H9 (cell line): ENCODE measurements around the gene PARP12. TPM values are rescaled to one million over a fixed set of nuclear protein-coding genes. Genes with fewer than 3 reads are reported as not detected.

Source experiments
- DNase-seq: peaks from one replicate; pipeline ENCODE4 v3.0.0-alpha.2; 2017
- H2AFZ ChIP-seq: one replicate; pipeline ENCODE4 v1.6.1; 2013; ENCODE audit warnings: mild to moderate bottlenecking, low read length, control low read depth, moderate library complexity
- H2AK5ac ChIP-seq: 2 replicates; pipeline ENCODE4 v1.6.1; 2013; ENCODE audit warnings: low read length, control low read depth, mixed read lengths; ENCODE audit not compliant: insufficient read length
- H2BK120ac ChIP-seq: one replicate; pipeline ENCODE4 v1.6.1; 2013; ENCODE audit warnings: low read depth, mild to moderate bottlenecking, low read length, control low read depth, inconsistent platforms; ENCODE audit not compliant: poor library complexity, severe bottlenecking
- H2BK12ac ChIP-seq: 2 replicates; pipeline ENCODE4 v1.6.1; 2013; ENCODE audit warnings: low read length, control low read depth, mixed read lengths, low read depth; ENCODE audit not compliant: insufficient read length
- H2BK15ac ChIP-seq: 2 replicates; pipeline ENCODE4 v1.6.1; 2013; ENCODE audit warnings: low read depth, low read length, control low read depth
- H2BK20ac ChIP-seq: one replicate; pipeline ENCODE4 v1.6.1; 2013; ENCODE audit warnings: low read depth, mild to moderate bottlenecking, low read length, control low read depth, inconsistent platforms; ENCODE audit not compliant: poor library complexity, severe bottlenecking
- H2BK5ac ChIP-seq: 2 replicates; pipeline ENCODE4 v1.6.1; 2013; ENCODE audit warnings: low read length, control low read depth, mixed read lengths; ENCODE audit not compliant: insufficient read length
- H3K14ac ChIP-seq: 2 replicates; pipeline ENCODE4 v1.6.1; 2013; ENCODE audit warnings: low read length, control low read depth; ENCODE audit not compliant: insufficient read depth
- H3K18ac ChIP-seq: 2 replicates; pipeline ENCODE4 v1.6.1; 2013; ENCODE audit warnings: low read depth, mild to moderate bottlenecking, mixed read lengths, low read length, control low read depth; ENCODE audit not compliant: insufficient read length
- H3K23ac ChIP-seq: 2 replicates; pipeline ENCODE4 v1.6.1; 2013; ENCODE audit warnings: low read length, control low read depth, mixed read lengths, low read depth; ENCODE audit not compliant: insufficient read length
- H3K23me2 ChIP-seq: 2 replicates; pipeline ENCODE4 v1.6.1; 2013; ENCODE audit warnings: low read depth, mild to moderate bottlenecking, mixed read lengths, low read length, control low read depth; ENCODE audit not compliant: insufficient read length, poor library complexity, severe bottlenecking
- H3K27ac ChIP-seq: 2 replicates; pipeline ENCODE4 v1.5.1; 2013; ENCODE audit warnings: low read length, control low read depth, mixed read lengths, low read depth; ENCODE audit not compliant: insufficient read length
- H3K27me3 ChIP-seq: 2 replicates; pipeline ENCODE4 v1.6.1; 2013; ENCODE audit warnings: low read length, control low read depth, inconsistent platforms; ENCODE audit not compliant: insufficient read depth
- H3K4ac ChIP-seq: 2 replicates; pipeline ENCODE4 v1.6.1; 2013; ENCODE audit warnings: low read depth, mild to moderate bottlenecking, control low read depth, inconsistent platforms, low read length, moderate library complexity
- H3K4me1 ChIP-seq: 2 replicates; pipeline ENCODE4 v1.6.1; 2013; ENCODE audit warnings: low read length, control low read depth, inconsistent platforms; ENCODE audit not compliant: insufficient read depth
- H3K4me2 ChIP-seq: 2 replicates; pipeline ENCODE4 v1.6.1; 2013; ENCODE audit warnings: low read length, control low read depth, mixed read lengths; ENCODE audit not compliant: insufficient read length, insufficient read depth
- H3K56ac ChIP-seq: 2 replicates; pipeline ENCODE4 v1.6.1; 2013; ENCODE audit warnings: low read depth, mild to moderate bottlenecking, mixed read lengths, low read length, control low read depth; ENCODE audit not compliant: insufficient read length
- H3K79me1 ChIP-seq: 2 replicates; pipeline ENCODE4 v1.6.1; 2013; ENCODE audit warnings: low read depth, mild to moderate bottlenecking, moderate library complexity, low read length, control low read depth, inconsistent platforms; ENCODE audit not compliant: insufficient read depth, poor library complexity, severe bottlenecking
- H3K79me2 ChIP-seq: 2 replicates; pipeline ENCODE4 v1.6.1; 2013; ENCODE audit warnings: low read length, control low read depth, inconsistent platforms; ENCODE audit not compliant: insufficient read depth
- H3K9ac ChIP-seq: 2 replicates; pipeline ENCODE4 v1.6.1; 2013; ENCODE audit warnings: low read length, control low read depth, mixed read lengths; ENCODE audit not compliant: insufficient read length; ENCODE audit errors: extremely low read depth
- H3K9me3 ChIP-seq: one replicate; pipeline ENCODE4 v1.6.1; 2013; ENCODE audit warnings: low read depth, low read length, inconsistent platforms; ENCODE audit not compliant: control insufficient read depth
- H3T11ph ChIP-seq: one replicate; pipeline ENCODE4 v1.6.1; 2013; ENCODE audit warnings: mild to moderate bottlenecking, low read length, control low read depth, inconsistent platforms
- H4K20me1 ChIP-seq: one replicate; pipeline ENCODE4 v1.6.1; 2013; ENCODE audit not compliant: control insufficient read depth, insufficient read length, insufficient read depth
- H4K5ac ChIP-seq: 2 replicates; pipeline ENCODE4 v1.6.1; 2013; ENCODE audit warnings: low read depth, mild to moderate bottlenecking, mixed read lengths, low read length, control low read depth; ENCODE audit not compliant: insufficient read length
- H4K8ac ChIP-seq: replicated peaks from 2 replicates; pipeline ENCODE4 v1.6.1; 2013; ENCODE audit warnings: low read length, control low read depth, mixed read lengths, low read depth; ENCODE audit not compliant: insufficient read length
- H4K91ac ChIP-seq: 2 replicates; pipeline ENCODE4 v1.6.1; 2013; ENCODE audit warnings: low read depth, mild to moderate bottlenecking, moderate library complexity, mixed read lengths, low read length, control low read depth; ENCODE audit not compliant: insufficient read length
- H3K27ac Mint-ChIP-seq, 3 experiments: 2 replicates in 2 of 3; 3 replicates in 1 of 3; pipeline ENCODE4 v1.8.0; 2020 to 2021; ENCODE audit warnings: mixed read lengths in 3 of 3, mild to moderate bottlenecking in 1 of 3, moderate library complexity in 1 of 3
- H3K27me3 Mint-ChIP-seq: 2 replicates; pipeline ENCODE4 v1.8.0; 2021; ENCODE audit warnings: low read depth, mild to moderate bottlenecking, moderate library complexity, mixed read lengths
- H3K36me3 Mint-ChIP-seq, 3 experiments: 2 replicates in 2 of 3; 3 replicates in 1 of 3; pipeline ENCODE4 v1.8.0; 2020 to 2021; ENCODE audit warnings: low read depth in 3 of 3, mixed read lengths in 3 of 3; ENCODE audit not compliant: insufficient read depth in 1 of 3
- H3K4me1 Mint-ChIP-seq, 2 experiments: 2 replicates each; pipeline ENCODE4 v1.8.0; 2020; ENCODE audit warnings: mixed read lengths in 2 of 2
- H3K4me3 Mint-ChIP-seq, 2 experiments: 2 replicates in 1 of 2; 3 replicates in 1 of 2; pipeline ENCODE4 v1.8.0; 2020 to 2021; ENCODE audit warnings: mild to moderate bottlenecking in 2 of 2, mixed read lengths in 2 of 2, moderate library complexity in 1 of 2
- H3K9me3 Mint-ChIP-seq, 2 experiments: 2 replicates in 1 of 2; 3 replicates in 1 of 2; pipeline ENCODE4 v1.8.0; 2020; ENCODE audit warnings: mild to moderate bottlenecking in 2 of 2, mixed read lengths in 2 of 2, moderate library complexity in 1 of 2
- WGBS: extraction: QIAGEN DNeasy Blood & Tissue Kit; methylation state at CpG from one replicate; pipeline ENCODE4 v1.1.7; 2013; ENCODE audit warnings: missing lambda C conversion rate, low lambda C conversion rate, mixed read lengths; ENCODE audit not compliant: insufficient read length; ENCODE audit errors: extremely low coverage; 5-methylcytosine and 5-hydroxymethylcytosine counted together
- total RNA-seq: library from RNA; stranded (reverse); gene quantifications from 2 replicates; pipeline ENCODE4 v1.2.1, GENCODE V29; 2021
- TF ChIP-seq, protein P1 (sequence below): fragments of 200-600 bp; sonication (generic); conservative IDR thresholded peaks from 3 replicates; pipeline ENCODE4 v1.8.0; 2021; ENCODE audit warnings: antibody characterized with exemption, mild to moderate bottlenecking

The PARP12 gene
- total RNA-seq, 1 experiment from 2014 or later = 11.8 TPM

DNA sequence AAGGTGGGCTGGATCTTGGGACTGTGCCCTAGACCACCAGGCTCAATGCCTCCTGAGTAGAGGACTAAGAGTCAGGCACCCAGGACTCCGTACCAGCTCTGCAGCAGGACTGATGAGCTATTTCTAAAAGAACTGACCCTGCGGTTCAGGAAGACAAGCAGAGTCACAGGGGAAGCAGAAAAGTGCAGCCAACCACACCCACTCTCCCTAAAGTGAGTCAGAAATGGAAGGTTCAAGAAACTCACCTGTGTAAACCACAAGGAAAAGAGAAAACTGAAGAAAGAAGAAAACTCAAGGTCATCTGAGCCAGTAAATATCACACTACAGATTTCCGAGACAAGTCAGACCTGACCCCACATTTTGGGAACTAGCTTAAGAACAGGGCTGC, 2.5 kb downstream of the PARP12 start:
- H3K23me2 ChIP-seq = peaks cover 5% of the 10 kb centered on the region
- H3K27ac ChIP-seq = no peak overlapping the region
- peaks cover 5% of the 10 kb centered on the region; the same call in 1 of the 2 replicates for H3K27me3 ChIP-seq
- no peaks in the 10 kb centered on the region for H3K79me1 ChIP-seq
- H2BK5ac ChIP-seq = no peak overlapping the region
- no peak for DNase-seq
- Mint-ChIP-seq H3K9me3 (no peaks in the 10 kb centered on the region; a peak in 1 of 5 replicates), H3K27me3 (peaks cover 34% of the 10 kb centered on the region), H3K4me1 (peaks cover 5 to 12% of the 10 kb centered on the region in 2 experiments; a peak in 3 of 4 replicates), H3K4me3 (no peak overlapping the region), H3K36me3 (peaks cover 0 to 3% (median 0%) of the 10 kb centered on the region in 3 experiments; a peak in 3 of 7 replicates), H3K27ac (no peak overlapping the region)
- no peak overlapping the region for H2BK120ac ChIP-seq
- H3K9ac ChIP-seq = no peak overlapping the region
- H4K20me1 ChIP-seq = no peaks in the 10 kb centered on the region
- H3K79me2 ChIP-seq = no peaks in the 10 kb centered on the region; the same call in 1 of the 2 replicates
- no peak overlapping the region for H3K56ac ChIP-seq
- no peak overlapping the region for H3K23ac ChIP-seq
- no peak overlapping the region for H3K4me2 ChIP-seq
- no peak overlapping the region for H4K5ac ChIP-seq
- no peak overlapping the region for H3K4ac ChIP-seq
- H3K9me3 ChIP-seq = no peaks in the 10 kb centered on the region
- no peak overlapping the region for H3K14ac ChIP-seq
- H4K8ac ChIP-seq = no peak overlapping the region
- H2BK12ac ChIP-seq = no peak overlapping the region
- no peak overlapping the region for H3K18ac ChIP-seq
- H4K91ac ChIP-seq = no peak overlapping the region
- WGBS = no CpG with 5 or more reads among the region's 3 CpGs
- TF ChIP-seq, protein P1, sequence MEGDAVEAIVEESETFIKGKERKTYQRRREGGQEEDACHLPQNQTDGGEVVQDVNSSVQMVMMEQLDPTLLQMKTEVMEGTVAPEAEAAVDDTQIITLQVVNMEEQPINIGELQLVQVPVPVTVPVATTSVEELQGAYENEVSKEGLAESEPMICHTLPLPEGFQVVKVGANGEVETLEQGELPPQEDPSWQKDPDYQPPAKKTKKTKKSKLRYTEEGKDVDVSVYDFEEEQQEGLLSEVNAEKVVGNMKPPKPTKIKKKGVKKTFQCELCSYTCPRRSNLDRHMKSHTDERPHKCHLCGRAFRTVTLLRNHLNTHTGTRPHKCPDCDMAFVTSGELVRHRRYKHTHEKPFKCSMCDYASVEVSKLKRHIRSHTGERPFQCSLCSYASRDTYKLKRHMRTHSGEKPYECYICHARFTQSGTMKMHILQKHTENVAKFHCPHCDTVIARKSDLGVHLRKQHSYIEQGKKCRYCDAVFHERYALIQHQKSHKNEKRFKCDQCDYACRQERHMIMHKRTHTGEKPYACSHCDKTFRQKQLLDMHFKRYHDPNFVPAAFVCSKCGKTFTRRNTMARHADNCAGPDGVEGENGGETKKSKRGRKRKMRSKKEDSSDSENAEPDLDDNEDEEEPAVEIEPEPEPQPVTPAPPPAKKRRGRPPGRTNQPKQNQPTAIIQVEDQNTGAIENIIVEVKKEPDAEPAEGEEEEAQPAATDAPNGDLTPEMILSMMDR = no peak
- no peaks in the 10 kb centered on the region for H3K4me1 ChIP-seq
- no peak overlapping the region for H2AFZ ChIP-seq
- no peak overlapping the region for H3T11ph ChIP-seq
- H2BK15ac ChIP-seq = no peak overlapping the region
- no peak overlapping the region for H2AK5ac ChIP-seq
- no peak overlapping the region for H2BK20ac ChIP-seq
